H4 (cell line): ENCODE results near the gene ATP2B2. TPM values are rescaled to one million over a fixed set of nuclear protein-coding genes. Genes with fewer than 3 reads are reported as not detected.

Source experiments
- DNase-seq: peaks from one replicate; pipeline ENCODE4 v3.0.0-alpha.2; 2015; ENCODE audit warnings: low spot score
- total RNA-seq: library from RNA; depleted of rRNA; stranded (reverse); fragments of >200 nt; shearing (Covaris generic); gene quantifications from 2 replicates; pipeline ENCODE4 v1.2.3, GENCODE V29; 2014; rRNA removed

Gene ATP2B2
- total RNA-seq, 1 experiment from 2014 or later: 0.12 TPM

DNA sequence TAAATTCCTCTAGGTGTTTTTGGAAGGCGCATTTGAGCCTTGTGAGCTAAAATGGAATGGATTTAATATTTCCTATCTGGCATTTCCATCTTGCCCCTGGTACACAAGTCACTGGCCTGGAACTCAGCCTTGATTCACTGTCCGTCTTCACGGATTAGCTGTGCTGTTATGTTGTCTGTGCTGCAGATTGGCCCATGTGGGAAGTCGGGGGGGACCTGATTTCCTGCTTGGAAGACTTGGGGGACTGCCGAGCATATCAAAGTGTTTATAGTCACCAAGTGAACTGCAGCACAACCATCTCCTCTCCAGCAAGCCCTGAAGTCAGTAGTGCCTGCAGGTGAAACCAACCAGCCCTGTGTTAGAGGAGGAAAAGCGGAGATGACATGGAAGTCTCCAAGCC, 224.8 kb downstream of the ATP2B2 start:
- no peak for DNase-seq

DNA sequence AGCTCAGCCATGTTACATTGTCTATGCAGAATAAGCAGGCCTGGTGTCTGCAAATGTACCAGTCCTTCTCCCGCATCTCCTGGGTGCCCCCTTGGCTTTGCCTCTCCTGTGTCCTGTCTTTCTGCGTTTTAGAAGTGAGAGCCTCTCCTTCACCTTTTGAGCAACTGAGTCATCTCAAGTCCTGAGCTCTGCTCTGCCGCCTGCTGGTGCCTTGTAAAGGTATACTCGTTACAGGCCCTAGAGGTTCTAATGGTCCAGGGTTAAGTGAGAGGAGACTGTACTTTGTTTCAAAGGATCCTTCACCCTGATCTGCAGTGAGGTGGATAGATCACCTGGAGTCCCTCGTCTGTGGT, 225.2 kb downstream of the ATP2B2 start:
- no peak for DNase-seq

DNA sequence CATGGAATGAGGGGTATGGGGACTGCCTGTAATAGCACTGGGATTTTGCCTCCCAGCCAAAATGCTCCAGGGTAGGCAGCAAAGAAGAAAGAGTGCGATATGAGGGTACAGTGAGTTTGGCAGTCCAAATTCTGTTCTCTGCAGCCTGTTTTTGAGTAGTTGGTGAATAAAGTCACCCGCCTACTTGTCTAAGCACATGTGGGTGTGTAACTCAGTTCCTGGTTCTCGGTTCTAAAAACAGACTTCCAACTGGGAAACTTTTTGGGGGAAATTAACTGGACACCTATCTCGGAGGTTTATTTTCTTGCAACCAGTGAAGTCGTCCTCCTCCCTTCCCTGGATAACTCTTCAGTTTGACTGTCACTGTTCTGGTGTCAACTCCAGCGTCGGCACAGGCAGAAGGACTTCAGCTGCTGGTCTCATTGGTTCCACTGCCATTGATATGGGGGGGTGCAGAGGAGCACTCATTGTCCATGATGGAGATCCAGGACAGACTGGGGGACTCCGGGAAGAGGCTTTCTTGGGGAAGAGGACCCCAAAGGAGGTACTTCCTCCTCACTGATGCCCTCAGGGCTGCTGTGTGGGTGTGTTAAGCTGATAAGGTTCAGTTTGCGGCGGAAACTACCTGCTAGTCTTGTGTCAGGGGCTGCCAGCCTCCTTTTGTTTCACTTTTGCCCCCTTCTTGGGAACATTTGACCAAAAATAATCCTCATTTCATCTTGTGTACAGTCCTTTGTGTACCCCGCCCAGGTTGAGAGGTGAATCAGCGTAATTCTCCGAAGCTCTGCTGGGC, 225.8 kb downstream of the ATP2B2 start:
- DNase-seq: no peak

DNA sequence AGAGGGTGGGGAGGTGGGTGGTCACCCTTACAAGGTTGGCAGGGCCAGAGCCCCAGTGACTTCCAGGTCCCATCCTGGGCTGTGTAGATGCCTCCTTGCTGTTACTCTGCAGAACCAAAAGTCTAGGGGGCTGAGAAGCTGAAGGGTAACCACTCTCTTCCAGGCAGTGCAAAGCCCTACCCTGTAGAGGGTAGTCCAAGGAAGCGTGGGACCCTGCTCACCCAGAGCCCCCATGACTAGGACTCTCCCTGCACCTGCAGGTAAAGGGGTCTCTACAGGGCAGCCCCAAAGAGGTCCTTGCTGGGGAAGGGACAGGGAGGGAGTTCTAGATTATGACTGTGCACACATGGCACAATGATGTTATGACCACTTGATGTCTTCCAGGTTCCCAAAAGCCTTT, 226.9 kb downstream of the ATP2B2 start:
- DNase-seq: no peak

DNA sequence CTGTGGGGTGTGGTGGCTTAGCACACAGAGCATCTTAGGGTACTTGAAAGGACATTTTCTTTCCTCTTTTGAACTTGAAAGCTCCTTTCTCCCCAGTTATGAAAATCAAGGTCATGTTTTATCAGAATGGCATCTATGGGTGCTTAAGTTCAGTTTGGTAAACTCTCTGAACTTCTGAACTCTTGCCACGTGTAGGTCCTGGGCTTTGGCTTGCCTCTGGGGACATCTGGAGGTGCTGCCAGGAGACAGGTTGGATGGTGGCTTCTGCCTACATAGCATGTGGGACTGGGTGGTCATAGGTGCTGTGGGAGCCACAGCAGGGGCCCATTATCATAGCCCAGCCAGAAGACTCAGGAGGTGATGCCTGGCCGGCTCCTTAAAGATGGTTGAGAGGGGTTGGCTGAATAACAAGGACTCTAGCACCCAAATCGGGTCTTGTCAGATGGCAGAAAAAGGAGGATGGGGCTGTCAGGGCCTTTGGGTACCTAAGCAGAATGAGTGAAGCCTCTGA, 228.2 kb downstream of the ATP2B2 start:
- no peak for DNase-seq

DNA sequence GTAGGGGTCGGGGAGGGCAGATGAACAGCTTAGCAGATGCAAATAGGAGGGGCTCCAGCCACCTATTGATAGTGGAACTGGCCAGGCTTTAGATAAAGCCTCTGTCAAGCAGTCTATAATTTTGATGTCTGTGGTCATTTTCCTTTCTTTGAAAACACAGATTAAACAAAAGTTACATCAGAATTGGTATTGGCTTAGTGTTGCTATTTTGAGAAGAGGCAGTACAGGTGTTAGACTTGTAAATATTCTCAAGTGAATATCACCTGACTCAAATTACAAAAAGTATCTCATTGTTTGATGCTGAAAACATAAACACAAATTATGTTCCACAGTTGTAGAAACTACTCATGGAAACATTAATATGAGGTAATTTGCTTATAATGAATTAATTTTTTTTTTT, 230.8 kb downstream of the ATP2B2 start:
- DNase-seq: no peak

Other genes starting within 250 kb of the ATP2B2 start
- gene GHRL, start 212.6 kb downstream of the ATP2B2 start, total RNA-seq: not detected in 2 replicates
- gene SEC13, start 184.5 kb downstream of the ATP2B2 start, total RNA-seq: 176 and 203 TPM in 2 replicates